ENCODE measurements around the gene TBXAS1.
"Not testable (repeated sequence)": the region's sequence is repeated elsewhere in the genome, so short reads cannot be mapped to it uniquely, and the experiment has no call there.

The TBXAS1 gene

DNA sequence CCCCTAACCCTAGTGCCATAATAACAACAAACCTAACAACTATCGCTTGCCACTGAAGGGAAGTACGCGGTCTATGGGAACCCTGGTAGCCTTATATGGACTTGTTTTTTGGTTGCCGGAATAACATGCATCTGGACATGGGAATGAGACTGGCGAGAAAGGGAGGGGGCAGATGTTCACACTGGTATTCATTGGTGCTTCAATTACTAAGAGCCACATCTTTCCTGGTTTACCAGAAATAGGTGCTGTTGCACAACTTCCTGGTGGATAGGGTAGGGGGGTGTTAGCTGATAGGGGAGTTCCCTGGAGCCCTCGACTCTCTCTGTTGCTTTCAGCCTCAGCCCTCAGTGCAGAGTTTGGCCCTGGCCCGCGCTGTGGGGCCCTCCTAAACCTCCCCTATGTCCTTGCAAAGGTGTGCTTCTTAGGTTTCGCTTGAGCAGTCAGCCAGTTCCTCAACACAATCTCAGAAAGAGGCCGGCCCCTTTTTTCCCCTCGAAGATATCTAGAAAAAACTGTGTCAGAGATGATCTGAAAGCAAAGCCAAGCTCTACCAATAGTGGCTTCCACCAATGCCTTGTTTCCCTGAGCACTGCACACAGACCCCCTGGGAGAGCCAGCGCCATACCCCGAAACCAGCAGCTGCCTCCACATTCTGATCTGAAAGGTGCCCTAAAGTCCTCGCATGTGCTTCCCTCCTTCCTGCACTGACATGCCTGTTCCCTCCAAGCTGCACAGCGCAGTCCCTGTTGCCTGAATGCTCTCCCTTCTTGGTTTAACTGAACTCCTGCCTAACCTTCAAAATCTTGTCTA lies 13.5 kb downstream of the TBXAS1 start:
- H3K9me2 ChIP-seq (replicated peaks; ENCODE audit: control insufficient read depth, low read length) = no peaks in the 10 kb centered on the region
- H3K4me1 ChIP-seq (ENCODE audit: control insufficient read depth, low read length) = no peaks in the 10 kb centered on the region
- H3K27me3 ChIP-seq (ENCODE audit: control insufficient read depth, low read length) = 0 out of 2 replicates have a peak, but pooled peaks cover 3% of the 10 kb centered on the region
- H3K27ac ChIP-seq (ENCODE audit: low read depth, low read length) = no peak overlapping the region
- no peak for TF ChIP-seq CTCF (IDR thresholded peaks at IDR 0.05; ENCODE audit: low read depth, low read length, poor library complexity, severe bottlenecking)
- TF ChIP-seq EZH2phosphoT487 (IDR thresholded peaks at IDR 0.05; ENCODE audit: borderline replicate concordance, low read length) = no peak
- H3K36me3 ChIP-seq (ENCODE audit: control insufficient read depth, low read length) = no peaks in the 10 kb centered on the region
- no peak overlapping the region for H3K4me2 ChIP-seq (ENCODE audit: low read length)
- H3K9me3 ChIP-seq (ENCODE audit: control insufficient read depth, insufficient read depth, low read length) = no peaks in the 10 kb centered on the region
- no peaks in the 10 kb centered on the region for H3K79me2 ChIP-seq (ENCODE audit: control insufficient read depth, low read length)
- H3K4me3 ChIP-seq (ENCODE audit: low read length) = no peak overlapping the region
- H3F3A ChIP-seq (ENCODE audit: control insufficient read depth, insufficient read depth) = no peaks in the 10 kb centered on the region
- H4K20me1 ChIP-seq (ENCODE audit: control insufficient read depth, insufficient read depth, low read depth, low read length) = no peaks in the 10 kb centered on the region

- H3K9me3 ChIP-seq (ENCODE audit: control insufficient read depth, insufficient read depth, low read length) = not testable (repeated sequence)
These were observed 14.1 kb downstream of the TBXAS1 start for GRCh38 chr7:139843211-139843537.

GRCh38 chr7:139844779-139845442 lies 15.8 kb downstream of the TBXAS1 start:
- H3K4me3 ChIP-seq (ENCODE audit: low read length) = no peak overlapping the region
- TF ChIP-seq CTCF (IDR thresholded peaks at IDR 0.05; ENCODE audit: low read depth, low read length, poor library complexity, severe bottlenecking) = no peak
- no peak for TF ChIP-seq EZH2phosphoT487 (IDR thresholded peaks at IDR 0.05; ENCODE audit: borderline replicate concordance, low read length)
- H3K4me2 ChIP-seq (ENCODE audit: low read length) = no peak overlapping the region
- H3K36me3 ChIP-seq (ENCODE audit: control insufficient read depth, low read length) = no peaks in the 10 kb centered on the region
- no peak overlapping the region for H3K27ac ChIP-seq (ENCODE audit: low read depth, low read length)
- H3F3A ChIP-seq (ENCODE audit: control insufficient read depth, insufficient read depth) = no peaks in the 10 kb centered on the region
- H3K79me2 ChIP-seq (ENCODE audit: control insufficient read depth, low read length) = no peaks in the 10 kb centered on the region
- 0 out of 2 replicates have a peak, but pooled peaks cover 3% of the 10 kb centered on the region for H3K27me3 ChIP-seq (ENCODE audit: control insufficient read depth, low read length)
- no peaks in the 10 kb centered on the region for H3K4me1 ChIP-seq (ENCODE audit: control insufficient read depth, low read length)
- H4K20me1 ChIP-seq (ENCODE audit: control insufficient read depth, insufficient read depth, low read depth, low read length) = no peaks in the 10 kb centered on the region
- H3K9me2 ChIP-seq (replicated peaks; ENCODE audit: control insufficient read depth, low read length) = no peaks in the 10 kb centered on the region
- no peaks in the 10 kb centered on the region for H3K9me3 ChIP-seq (ENCODE audit: control insufficient read depth, insufficient read depth, low read length)

More at GRCh38 chr7:139843211-139843537, 14.1 kb downstream of the TBXAS1 start:
- H3K27ac ChIP-seq (ENCODE audit: low read depth, low read length); H3K4me3 ChIP-seq (ENCODE audit: low read length); H4K20me1 ChIP-seq (ENCODE audit: control insufficient read depth, insufficient read depth, low read depth, low read length); H3K36me3 ChIP-seq (ENCODE audit: control insufficient read depth, low read length); H3K27me3 ChIP-seq (ENCODE audit: control insufficient read depth, low read length); H3K4me2 ChIP-seq (ENCODE audit: low read length); H3K4me1 ChIP-seq (ENCODE audit: control insufficient read depth, low read length); H3K79me2 ChIP-seq (ENCODE audit: control insufficient read depth, low read length); H3K9me2 ChIP-seq (replicated peaks; ENCODE audit: control insufficient read depth, low read length); H3F3A ChIP-seq (ENCODE audit: control insufficient read depth, insufficient read depth): not testable (repeated sequence)

DNA sequence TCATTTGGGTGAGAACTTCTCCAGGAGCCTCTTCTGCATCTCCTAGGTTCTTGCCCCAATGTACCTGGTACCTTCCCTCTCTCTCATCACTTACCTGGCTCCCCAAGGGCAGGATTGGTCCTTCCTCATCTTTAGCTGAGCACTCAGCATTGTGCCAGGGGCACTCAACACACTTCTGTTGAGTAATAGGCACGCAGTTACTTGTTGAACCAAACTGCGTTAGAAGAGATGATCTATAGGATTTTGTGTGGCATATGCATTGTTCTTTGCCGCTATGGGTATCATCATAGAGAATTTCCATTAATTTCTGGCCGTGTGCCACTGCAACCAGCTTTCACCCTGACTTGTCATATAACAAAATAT lies 16.4 kb downstream of the TBXAS1 start:
- Histone ChIP-seq H3K27ac (ENCODE audit: low read depth, low read length) (no peak overlapping the region), H3K79me2 (ENCODE audit: control insufficient read depth, low read length) (no peaks in the 10 kb centered on the region), H3K9me3 (ENCODE audit: control insufficient read depth, insufficient read depth, low read length) (no peaks in the 10 kb centered on the region), H3K27me3 (ENCODE audit: control insufficient read depth, low read length) (0 out of 2 replicates have a peak, but pooled peaks cover 3% of the 10 kb centered on the region), H4K20me1 (ENCODE audit: control insufficient read depth, insufficient read depth, low read depth, low read length) (no peaks in the 10 kb centered on the region), H3K4me3 (ENCODE audit: low read length) (no peak overlapping the region), H3K9me2 (replicated peaks; ENCODE audit: control insufficient read depth, low read length) (no peaks in the 10 kb centered on the region), H3K4me1 (ENCODE audit: control insufficient read depth, low read length) (no peaks in the 10 kb centered on the region), H3K36me3 (ENCODE audit: control insufficient read depth, low read length) (no peaks in the 10 kb centered on the region), H3F3A (ENCODE audit: control insufficient read depth, insufficient read depth) (no peaks in the 10 kb centered on the region), H3K4me2 (ENCODE audit: low read length) (no peak overlapping the region)
- TF ChIP-seq CTCF (IDR thresholded peaks at IDR 0.05; ENCODE audit: low read depth, low read length, poor library complexity, severe bottlenecking) (no peak), EZH2phosphoT487 (IDR thresholded peaks at IDR 0.05; ENCODE audit: borderline replicate concordance, low read length) (no peak)

Data from DOHH2 (cell line).